Activated naive CD8-positive, alpha-beta T cell treated with anti-CD3 and anti-CD28 coated beads for 36 hours (primary cell): Measurements from ENCODE around the gene MYH9. TPM values are rescaled to one million over a fixed set of nuclear protein-coding genes. Genes with fewer than 3 reads are reported as not detected.
"Not testable (repeated sequence)": the region's sequence is repeated elsewhere in the genome, so short reads cannot be mapped to it uniquely, and the experiment has no call there.

Experiments used
- DNase-seq: peaks from one replicate; pipeline ENCODE4 v3.0.0; 2021
- H3K27ac Mint-ChIP-seq: one replicate; pipeline ENCODE4 v1.8.0; 2022; ENCODE audit warnings: mild to moderate bottlenecking, moderate library complexity, mixed read lengths
- H3K27me3 Mint-ChIP-seq: one replicate; pipeline ENCODE4 v1.8.0; 2022; ENCODE audit warnings: mild to moderate bottlenecking, mixed read lengths
- H3K36me3 Mint-ChIP-seq: one replicate; pipeline ENCODE4 v1.8.0; 2021; ENCODE audit warnings: mild to moderate bottlenecking, mixed read lengths
- H3K4me1 Mint-ChIP-seq: one replicate; pipeline ENCODE4 v1.8.0; 2021; ENCODE audit warnings: mixed read lengths
- H3K4me3 Mint-ChIP-seq: one replicate; pipeline ENCODE4 v1.8.0; 2022; ENCODE audit warnings: mild to moderate bottlenecking, moderate library complexity, mixed read lengths
- H3K9me3 Mint-ChIP-seq: one replicate; pipeline ENCODE4 v1.8.0; 2022; ENCODE audit warnings: mixed read lengths
- total RNA-seq, 2 experiments: library from RNA; stranded (reverse); gene quantifications; one replicate each; pipeline ENCODE4 v1.2.3, GENCODE V29; 2021

Gene MYH9
- 100 to 1,000 TPM; 551 to 554 TPM for total RNA-seq

DNA sequence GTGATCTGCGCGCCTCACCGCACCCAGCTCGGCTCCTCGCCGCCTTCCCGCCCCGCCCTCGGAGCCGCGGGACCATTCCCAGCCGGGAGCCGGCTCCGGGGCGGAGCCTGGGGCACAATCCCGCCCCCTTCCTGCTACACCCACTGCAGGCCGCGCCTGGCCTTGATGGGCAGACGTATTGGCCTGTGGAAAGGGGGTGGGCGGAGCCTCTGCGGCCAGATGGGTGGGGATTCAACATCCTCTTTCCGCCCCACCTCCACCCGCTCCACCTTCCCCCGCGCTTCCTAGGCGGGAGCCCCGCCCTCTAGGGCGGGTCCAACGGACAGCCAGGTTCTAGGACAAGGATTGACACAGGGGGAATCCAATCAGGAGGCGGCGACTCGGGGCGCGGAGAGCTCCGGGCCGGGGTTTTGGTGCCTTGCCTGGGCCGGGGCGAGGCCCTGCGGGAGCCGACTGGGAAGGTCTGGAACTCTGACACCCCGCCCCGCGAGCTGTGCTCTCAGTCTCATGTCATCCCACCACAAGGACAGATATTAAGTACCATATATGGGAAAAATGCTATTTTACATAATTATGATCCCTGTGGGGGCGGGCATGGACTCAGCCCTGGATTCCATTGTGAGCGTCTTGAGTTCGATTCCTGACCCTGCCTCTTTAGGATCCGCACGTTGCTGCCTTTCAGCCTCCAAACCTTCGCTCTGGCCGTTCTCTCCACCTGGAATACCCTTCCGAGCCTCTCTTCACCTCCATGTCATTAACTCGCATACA, at the start of gene MYH9:
Gene MYH9, minus strand, starts transcription at position 9 of the 768 bp plus-strand sequence. CDS start 38,731 bp downstream, outside the sequence.
- Mint-ChIP-seq H3K36me3 (peaks cover 34% of the 10 kb centered on the region), H3K9me3 (no peaks in the 10 kb centered on the region), H3K4me3 (peak within 1 kb of the TSS; percentile 98), H3K4me1 (peaks cover 35% of the 10 kb centered on the region), H3K27me3 (no peaks in the 10 kb centered on the region), H3K27ac (peak within 1 kb of the TSS; percentile 96)
- peak; percentile 100 for DNase-seq

DNA sequence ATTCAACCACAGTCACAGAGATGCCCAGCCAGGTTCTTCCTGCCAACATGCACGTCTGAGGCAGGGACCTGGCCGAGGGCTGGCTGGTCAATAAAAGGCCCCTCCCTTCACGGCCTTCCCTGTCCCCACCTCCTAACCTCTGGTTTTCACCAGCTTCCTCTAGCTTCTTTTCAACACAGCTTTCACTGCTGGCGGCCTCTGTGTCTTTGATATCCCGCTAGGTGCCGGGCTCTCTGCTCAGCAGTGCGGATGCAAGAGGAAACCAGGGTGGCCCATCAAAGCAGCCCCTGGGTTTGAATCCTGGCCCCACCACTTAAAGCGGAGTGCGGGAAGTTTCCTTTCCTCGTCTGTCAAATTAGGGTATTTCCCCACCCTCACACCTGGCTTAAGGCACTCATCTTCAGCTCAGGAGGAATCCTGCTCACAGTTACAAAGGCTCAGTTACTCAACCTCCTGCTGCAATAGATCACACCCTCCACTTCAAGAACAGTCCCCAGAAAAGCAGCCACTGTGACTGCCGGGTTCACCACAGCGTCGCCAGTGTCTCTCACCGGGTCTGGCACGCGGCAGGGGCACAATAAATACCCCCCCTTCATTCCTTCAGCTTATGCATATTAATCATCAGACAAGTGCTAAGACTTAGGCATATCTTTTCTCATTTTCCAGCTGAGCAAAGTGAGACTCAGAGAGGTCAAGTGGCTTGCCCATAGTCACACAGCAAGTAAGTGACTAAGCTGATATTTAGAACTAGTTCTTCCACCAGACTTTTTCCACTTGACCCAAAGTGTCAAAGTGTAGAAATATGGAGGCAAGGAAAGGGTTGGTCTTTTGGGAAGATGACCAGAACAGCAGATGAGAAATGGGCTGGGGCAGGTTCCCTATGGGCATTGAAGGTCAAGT, 48.0 kb upstream of the MYH9 start:
- peak overlapping the region; percentile 85 for H3K27ac Mint-ChIP-seq
- H3K4me1 Mint-ChIP-seq, result peaks cover 45% of the 10 kb centered on the region
- no peaks in the 10 kb centered on the region for H3K36me3 Mint-ChIP-seq
- peak; percentile 74 for DNase-seq
- peak overlapping the region; percentile 69 for H3K4me3 Mint-ChIP-seq
- H3K9me3 Mint-ChIP-seq, result no peaks in the 10 kb centered on the region
- H3K27me3 Mint-ChIP-seq, result no peaks in the 10 kb centered on the region

DNA sequence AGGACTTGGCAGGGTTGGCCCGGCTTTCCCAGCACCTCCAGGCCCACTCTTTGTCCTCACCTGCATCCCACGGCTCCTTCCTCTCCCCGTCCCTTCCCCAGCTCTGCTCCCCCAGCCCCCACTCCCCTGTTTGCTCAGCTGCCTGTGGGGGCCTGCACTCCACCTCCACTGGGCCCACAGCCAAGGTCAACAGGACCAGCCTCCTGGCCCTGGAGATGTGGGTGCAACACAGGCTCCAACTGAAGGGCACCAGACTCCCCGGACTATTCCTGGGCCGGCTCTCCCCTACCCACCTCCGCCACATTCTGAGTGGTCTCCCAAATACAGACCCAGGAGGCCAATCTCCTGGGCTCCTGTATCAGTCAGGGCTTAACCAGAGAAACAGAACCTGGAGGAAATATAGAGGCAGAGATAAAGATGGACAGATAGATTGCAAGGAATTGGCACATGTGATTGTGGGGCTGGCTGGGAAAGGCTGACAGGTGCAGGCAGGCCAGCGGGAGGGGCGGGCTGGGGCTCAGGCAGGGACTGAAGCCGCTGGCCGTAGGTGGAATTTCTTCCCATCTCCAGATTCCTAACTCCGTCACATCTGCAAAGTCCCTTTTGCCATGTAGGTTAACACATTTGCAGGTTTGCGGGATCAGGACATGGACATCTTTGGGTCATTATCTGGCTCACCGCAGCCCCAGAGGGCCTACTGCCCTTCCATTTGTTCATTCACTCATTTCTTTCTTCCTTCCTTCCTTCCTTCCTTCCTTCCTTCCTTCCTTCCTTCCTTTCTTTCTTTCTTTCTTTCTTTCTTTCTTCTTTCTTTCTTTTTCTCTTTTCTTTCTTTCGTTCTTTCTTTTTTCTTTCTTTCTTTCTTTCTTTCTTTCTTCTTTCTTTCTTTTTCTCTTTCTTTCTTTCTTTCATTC, 45.8 kb upstream of the MYH9 start:
- Mint-ChIP-seq H3K27ac (no peak overlapping the region), H3K27me3 (no peaks in the 10 kb centered on the region), H3K36me3 (no peaks in the 10 kb centered on the region), H3K4me1 (peaks cover 32% of the 10 kb centered on the region), H3K4me3 (no peak overlapping the region), H3K9me3 (no peaks in the 10 kb centered on the region)
- DNase-seq, result no peak

DNA sequence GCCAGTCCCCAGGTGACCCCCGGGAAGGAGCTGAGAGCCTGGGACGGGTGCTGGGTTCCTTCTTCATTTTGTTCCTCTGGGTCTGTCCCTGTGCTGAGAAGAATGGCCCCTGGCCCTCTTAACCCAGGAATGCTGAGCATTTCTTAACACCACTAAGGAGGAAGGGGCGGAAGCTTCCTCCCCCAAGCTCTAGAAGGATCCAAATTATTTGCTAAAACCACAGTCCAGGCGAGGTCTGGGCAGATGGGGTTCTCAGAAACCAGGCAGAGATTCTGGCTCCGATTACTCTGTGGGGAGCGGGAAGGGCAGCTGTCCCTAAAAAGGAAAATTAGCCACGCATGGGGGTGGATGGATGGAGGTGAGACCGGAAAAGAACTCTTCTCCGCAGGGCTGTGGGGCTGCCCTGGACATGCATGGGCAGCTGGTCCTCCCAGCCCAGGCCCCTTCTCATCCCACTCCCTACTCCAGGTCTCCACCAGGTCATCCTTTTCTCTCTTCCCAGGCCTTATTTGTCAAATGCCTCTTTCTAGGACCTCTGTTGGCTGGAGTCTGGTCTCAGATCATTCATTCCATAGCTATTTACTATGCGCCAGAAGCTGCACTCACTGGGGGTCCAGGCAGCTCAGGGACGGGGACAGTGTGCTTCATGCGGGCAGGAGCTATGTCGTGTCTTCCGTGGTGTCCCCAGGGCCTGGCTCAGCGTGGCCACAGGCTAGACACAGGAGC, 45.0 kb upstream of the MYH9 start:
- Mint-ChIP-seq H3K36me3 (no peaks in the 10 kb centered on the region), H3K4me1 (peaks cover 32% of the 10 kb centered on the region), H3K27me3 (no peaks in the 10 kb centered on the region), H3K9me3 (no peaks in the 10 kb centered on the region), H3K4me3 (no peak overlapping the region), H3K27ac (no peak overlapping the region)
- DNase-seq, result no peak

DNA sequence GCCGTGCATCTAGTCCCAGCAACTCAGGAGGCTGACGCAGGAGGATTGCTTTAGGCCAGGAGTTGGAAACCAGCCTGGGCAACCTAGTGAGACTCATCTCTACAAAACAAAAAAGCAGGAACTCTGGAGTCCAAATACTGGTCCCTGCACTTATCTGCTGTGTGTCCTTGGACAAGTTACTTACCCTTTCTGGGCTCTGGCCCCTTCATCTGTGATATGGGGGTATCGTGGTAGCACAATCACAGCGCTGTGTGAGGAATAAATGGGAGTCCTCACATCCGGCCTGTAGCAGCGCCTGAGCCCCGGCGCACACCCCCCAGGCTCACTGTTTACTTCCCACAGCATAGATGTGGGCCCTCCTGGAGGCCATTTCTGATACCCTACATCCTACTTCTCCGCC, 44.2 kb upstream of the MYH9 start:
- Mint-ChIP-seq H3K4me3 (no peak overlapping the region), H3K4me1 (peaks cover 34% of the 10 kb centered on the region), H3K27ac (no peak overlapping the region), H3K9me3 (no peaks in the 10 kb centered on the region), H3K27me3 (no peaks in the 10 kb centered on the region), H3K36me3 (no peaks in the 10 kb centered on the region)
- no peak for DNase-seq

DNA sequence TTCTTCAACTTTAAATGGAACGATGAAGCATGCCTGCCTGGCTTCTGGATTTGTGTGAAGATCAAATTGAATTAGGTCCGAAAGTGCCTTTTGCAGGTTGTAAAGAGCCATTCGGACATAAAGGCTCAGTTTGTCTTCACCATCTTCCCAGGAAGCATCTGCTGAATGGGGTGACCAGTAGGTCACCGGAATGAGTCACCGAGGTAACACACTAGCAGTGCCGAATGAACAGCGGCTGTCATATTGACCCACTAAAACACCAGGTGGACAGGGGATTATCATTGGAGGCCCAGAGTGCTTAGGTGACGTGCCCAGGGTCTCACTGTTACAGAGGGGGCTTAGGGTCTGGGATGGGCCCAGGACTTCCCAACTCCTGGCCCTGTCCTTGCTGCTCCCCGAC, 43.1 kb upstream of the MYH9 start:
- peaks cover 1% of the 10 kb centered on the region for H3K36me3 Mint-ChIP-seq
- H3K27ac Mint-ChIP-seq, result no peak overlapping the region
- no peak overlapping the region for H3K4me3 Mint-ChIP-seq
- H3K27me3 Mint-ChIP-seq, result no peaks in the 10 kb centered on the region
- peaks cover 35% of the 10 kb centered on the region for H3K4me1 Mint-ChIP-seq
- DNase-seq, result no peak
- H3K9me3 Mint-ChIP-seq, result no peaks in the 10 kb centered on the region

DNA sequence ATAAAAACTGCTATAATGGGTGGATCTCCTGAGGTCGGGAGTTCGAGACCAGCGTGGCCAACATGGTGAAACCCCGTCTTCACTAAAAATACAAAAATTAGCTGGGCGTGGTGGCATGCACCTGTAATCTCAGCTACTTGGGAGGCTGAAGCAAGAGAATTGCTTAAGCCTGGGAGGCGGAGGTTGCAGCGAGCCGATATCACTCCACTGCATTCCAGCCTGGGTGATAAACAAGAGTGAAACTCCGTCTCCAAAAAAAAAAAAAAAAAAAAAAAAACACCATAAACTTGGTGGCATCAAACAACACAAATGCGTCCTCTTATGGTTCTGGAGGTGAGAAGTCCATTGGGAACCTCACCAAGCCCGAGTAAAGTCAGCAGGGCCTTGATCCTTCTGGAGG, 40.2 kb upstream of the MYH9 start:
- H3K4me3 Mint-ChIP-seq, H3K27me3 Mint-ChIP-seq, H3K9me3 Mint-ChIP-seq: not testable (repeated sequence)

DNA sequence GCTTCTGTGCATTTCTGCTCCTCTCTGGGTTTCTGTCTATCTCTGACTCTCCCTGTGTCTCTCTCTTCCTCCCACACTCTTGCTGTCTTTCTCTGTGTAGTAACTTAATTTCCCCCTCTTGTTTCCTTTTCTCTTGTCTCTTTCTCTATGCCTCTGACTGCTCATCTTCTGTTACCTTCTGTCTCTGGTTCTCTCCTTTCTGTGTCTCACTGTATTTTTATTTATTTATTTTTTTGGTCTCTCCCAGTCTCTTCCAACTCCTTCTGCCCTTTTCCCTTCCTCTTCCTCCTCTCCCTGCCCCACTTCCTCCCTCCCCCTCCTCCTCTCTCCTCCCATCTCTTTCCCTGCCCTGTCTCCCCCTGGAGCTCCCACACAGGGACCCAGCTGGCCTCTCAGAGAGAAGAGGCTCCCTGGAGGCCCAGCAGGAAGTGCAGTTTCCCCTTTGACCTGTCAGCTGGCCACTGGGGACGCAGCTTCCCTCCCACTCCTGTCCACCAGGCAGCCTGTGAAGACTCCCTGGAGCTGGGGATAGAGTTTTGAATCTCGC, 38.3 kb upstream of the MYH9 start:
- peaks cover 29% of the 10 kb centered on the region for H3K4me1 Mint-ChIP-seq
- no peaks in the 10 kb centered on the region for H3K27me3 Mint-ChIP-seq
- H3K4me3 Mint-ChIP-seq, result peak overlapping the region; percentile 1
- H3K9me3 Mint-ChIP-seq, result no peaks in the 10 kb centered on the region
- DNase-seq, result no peak
- H3K36me3 Mint-ChIP-seq, result peaks cover 2% of the 10 kb centered on the region
- peak overlapping the region; percentile 34 for H3K27ac Mint-ChIP-seq

More for the DNA sequence above, 40.2 kb upstream of the MYH9 start:
- peaks cover 29% of the 10 kb centered on the region for H3K4me1 Mint-ChIP-seq
- not testable (repeated sequence) for DNase-seq, H3K27ac Mint-ChIP-seq, H3K36me3 Mint-ChIP-seq

DNA sequence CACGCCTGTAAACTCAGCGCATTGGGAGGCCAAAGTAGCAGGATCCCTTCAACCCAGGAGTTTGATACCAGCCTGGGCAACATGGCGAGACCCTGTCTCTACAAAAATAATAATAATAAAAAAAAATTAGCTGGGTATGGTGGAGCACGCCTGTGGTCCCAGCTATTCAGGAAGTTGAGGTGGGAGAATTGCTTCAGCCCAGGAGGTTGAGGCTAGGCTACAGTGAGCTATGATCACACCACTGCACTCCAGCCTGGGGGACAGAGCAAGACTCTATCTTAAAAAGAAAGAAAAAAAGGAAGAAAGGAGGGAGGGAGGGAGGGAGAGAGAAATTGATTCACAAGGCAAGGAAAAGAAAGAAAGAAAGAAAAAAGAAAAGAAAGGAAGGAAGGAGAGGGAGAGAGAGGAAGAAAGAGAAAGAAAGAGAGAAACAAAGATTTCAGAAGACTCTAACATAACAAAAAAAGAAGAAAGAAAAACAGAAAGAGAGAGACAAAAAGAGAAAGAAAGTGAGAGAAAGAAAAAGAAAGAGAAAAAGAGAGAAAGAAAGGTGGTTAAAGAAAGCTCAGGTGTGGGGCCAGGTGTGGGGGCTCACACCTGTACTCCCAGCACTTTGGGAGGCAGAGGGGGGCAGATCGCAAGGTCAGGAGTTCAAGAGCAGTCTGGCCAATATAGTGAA, 37.3 kb upstream of the MYH9 start:
- H3K27me3 Mint-ChIP-seq, result no peaks in the 10 kb centered on the region
- DNase-seq, result no peak
- peaks cover 29% of the 10 kb centered on the region for H3K4me1 Mint-ChIP-seq
- H3K9me3 Mint-ChIP-seq, result no peaks in the 10 kb centered on the region
- peaks cover 2% of the 10 kb centered on the region for H3K36me3 Mint-ChIP-seq
- H3K27ac Mint-ChIP-seq, result peak overlapping the region; percentile 66
- peak overlapping the region; percentile 30 for H3K4me3 Mint-ChIP-seq

DNA sequence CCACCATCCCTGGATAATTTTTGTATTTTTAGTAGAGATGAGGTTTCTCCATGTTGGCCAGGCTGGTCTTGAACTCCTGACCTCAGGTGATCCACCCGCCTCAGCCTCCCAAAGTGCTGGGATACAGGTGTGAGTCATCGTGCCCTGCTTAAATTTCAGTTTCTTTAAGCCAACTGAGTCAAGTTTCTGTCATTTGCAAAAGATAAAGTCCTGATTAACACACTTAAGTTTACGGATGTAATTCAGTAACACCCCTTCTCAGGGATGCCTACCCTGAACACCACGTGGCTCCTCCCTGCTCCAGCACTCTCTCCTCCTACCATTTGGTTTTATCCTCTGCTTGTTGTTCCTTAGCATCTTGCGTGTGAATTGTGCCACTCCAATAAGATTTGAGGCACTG, 36.7 kb upstream of the MYH9 start:
- not testable (repeated sequence) for H3K27ac Mint-ChIP-seq, DNase-seq, H3K4me3 Mint-ChIP-seq, H3K36me3 Mint-ChIP-seq, H3K27me3 Mint-ChIP-seq, H3K9me3 Mint-ChIP-seq
- peaks cover 32% of the 10 kb centered on the region for H3K4me1 Mint-ChIP-seq

DNA sequence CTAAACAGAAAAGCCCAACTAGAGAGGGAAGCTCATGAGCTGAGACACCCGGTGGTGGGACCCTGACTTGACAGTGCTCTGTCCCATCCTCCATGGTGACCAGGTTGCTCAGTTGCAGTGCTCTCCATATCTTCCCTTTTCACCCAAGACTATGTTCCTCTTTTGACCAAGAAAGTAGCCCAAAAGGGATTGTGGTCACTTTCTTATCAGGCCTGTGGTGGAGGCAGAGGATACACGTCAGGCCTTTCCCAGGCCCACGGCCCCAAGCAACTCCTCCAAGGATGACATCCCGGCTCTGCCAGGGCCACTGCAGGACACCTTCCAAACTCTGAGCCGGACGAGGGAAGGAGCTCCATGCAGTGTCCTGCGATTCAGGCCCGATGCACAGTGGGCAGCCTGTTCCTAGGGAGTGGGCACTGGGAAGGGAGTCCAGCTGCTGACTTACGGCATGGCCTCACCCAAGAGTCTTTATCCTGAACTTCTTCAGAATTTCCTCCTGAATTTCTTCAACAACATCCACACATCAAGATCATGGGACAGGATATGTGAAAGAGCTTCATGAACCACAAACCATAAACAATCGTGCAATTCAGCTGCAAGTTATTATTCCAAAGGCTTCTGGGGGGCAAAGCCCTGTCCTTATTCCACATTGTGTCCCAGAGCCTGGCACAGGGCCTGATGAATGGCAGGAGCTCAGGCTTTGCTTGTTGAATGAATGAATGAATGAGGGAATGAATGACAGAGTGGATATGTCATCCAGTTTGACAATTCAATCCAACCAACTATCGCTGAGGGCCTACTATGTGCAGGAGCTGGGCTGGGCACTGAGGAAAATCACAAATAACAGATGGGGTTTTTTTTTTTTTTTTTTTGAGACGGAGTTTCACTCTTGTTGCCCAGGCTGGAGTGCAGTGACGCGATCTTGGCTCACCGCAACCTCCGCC, 36.0 kb upstream of the MYH9 start:
- Mint-ChIP-seq H3K27ac (no peak overlapping the region), H3K4me3 (no peak overlapping the region), H3K36me3 (peaks cover 2% of the 10 kb centered on the region), H3K9me3 (no peaks in the 10 kb centered on the region), H3K4me1 (peaks cover 36% of the 10 kb centered on the region), H3K27me3 (no peaks in the 10 kb centered on the region)
- no peak for DNase-seq

DNA sequence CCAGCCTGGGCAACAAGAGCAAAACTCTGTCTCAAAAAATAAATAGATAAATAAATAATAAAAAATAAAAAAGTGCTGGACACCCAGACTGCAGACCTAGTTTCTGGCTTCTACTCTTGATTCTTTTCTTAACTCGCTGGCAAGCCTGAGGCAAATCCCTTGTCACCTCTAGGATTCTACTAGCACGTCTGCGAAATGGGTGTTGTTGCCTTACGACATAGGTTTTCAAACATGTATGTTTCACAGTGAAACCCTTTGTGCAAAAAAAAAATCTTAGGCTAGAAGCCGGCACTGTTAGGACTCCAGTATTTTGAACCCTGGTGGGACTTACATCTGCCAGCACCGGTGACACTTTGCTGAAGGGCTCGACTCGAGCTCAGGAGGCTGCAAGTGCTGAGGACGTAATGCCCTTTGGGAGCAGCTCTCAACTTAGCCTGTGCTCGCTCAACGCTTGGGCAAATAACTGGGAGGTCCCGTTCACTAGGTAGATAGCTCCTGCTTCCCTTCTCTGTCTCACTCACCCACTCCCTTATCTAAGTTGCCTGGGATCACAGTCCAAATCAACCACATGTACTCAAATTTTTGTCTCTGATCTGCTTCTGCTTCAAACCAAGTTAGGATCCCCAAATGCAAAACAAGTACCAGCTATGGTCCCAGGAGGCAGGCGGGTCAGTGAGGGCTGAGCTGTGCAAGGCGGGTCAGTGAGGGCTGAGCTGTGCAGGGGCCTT, 34.7 kb upstream of the MYH9 start:
- DNase-seq, result no peak
- Mint-ChIP-seq H3K4me3 (no peak overlapping the region), H3K9me3 (no peaks in the 10 kb centered on the region), H3K4me1 (peaks cover 36% of the 10 kb centered on the region), H3K27me3 (no peaks in the 10 kb centered on the region), H3K27ac (no peak overlapping the region), H3K36me3 (peaks cover 2% of the 10 kb centered on the region)
